Measurements from ENCODE around the gene CRYBG3. TPM values are rescaled to one million over a fixed set of nuclear protein-coding genes. Genes with fewer than 3 reads are reported as not detected.

CRYBG3 gene
- total RNA-seq, 1 donor from 2014 or later, result 6.0 TPM

- H3K4me1 Mint-ChIP-seq (ENCODE audit: low read depth), result peaks cover 3% of the 10 kb centered on the region
- H3K27ac Mint-ChIP-seq, result no peak overlapping the region
- H3K4me3 Mint-ChIP-seq (ENCODE audit: low read depth), result no peak overlapping the region
- H3K36me3 Mint-ChIP-seq (ENCODE audit: insufficient read depth), result no peaks in the 10 kb centered on the region
- DNase-seq (ENCODE audit: low spot score, unreplicated experiment), result no peak
- H3K27me3 Mint-ChIP-seq, result no peaks in the 10 kb centered on the region
- H3K9me3 Mint-ChIP-seq (ENCODE audit: low read depth), result no peaks in the 10 kb centered on the region
- TF ChIP-seq CTCF (IDR thresholded peaks at IDR 0.05; ENCODE audit: unreplicated experiment), result no peak
These were observed 61.9 kb downstream of the CRYBG3 start for GRCh38 chr3:97883736-97884135.

DNA sequence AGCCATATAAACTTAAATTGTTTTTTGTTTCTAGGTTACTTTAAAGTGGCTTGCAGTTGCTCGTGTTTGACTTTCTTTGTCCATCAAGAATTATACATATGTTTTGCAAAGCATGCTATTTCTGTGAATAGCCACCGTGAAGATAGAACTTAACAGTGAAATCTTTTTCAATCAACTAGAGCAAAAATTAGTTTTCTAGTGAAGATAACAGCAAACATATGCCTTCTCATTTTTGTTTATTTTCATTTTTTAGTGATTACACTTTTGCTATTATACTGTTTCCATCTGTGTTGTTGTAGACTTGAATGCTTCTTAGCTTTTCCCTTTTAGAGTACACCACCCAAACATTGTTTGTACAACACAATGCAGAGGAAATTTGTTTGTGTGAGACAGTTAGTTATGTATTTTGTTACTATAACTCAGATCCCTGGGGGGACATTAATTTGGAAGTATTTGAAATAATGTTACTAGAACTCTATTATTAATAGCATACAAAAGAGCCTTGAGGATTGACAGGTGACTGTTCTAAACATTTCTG lies 62.8 kb downstream of the CRYBG3 start:
- Mint-ChIP-seq H3K9me3 (ENCODE audit: low read depth) (no peaks in the 10 kb centered on the region), H3K27me3 (no peaks in the 10 kb centered on the region), H3K4me3 (ENCODE audit: low read depth) (no peak overlapping the region), H3K27ac (no peak overlapping the region), H3K4me1 (ENCODE audit: low read depth) (peaks cover 3% of the 10 kb centered on the region), H3K36me3 (ENCODE audit: insufficient read depth) (no peaks in the 10 kb centered on the region)
- DNase-seq (ENCODE audit: low spot score, unreplicated experiment), result no peak
- TF ChIP-seq CTCF (IDR thresholded peaks at IDR 0.05; ENCODE audit: unreplicated experiment), result no peak

- Mint-ChIP-seq H3K4me1 (ENCODE audit: low read depth) (peaks cover 3% of the 10 kb centered on the region), H3K4me3 (ENCODE audit: low read depth) (no peak overlapping the region), H3K27ac (no peak overlapping the region), H3K9me3 (ENCODE audit: low read depth) (no peaks in the 10 kb centered on the region), H3K36me3 (ENCODE audit: insufficient read depth) (no peaks in the 10 kb centered on the region), H3K27me3 (no peaks in the 10 kb centered on the region)
- TF ChIP-seq CTCF (IDR thresholded peaks at IDR 0.05; ENCODE audit: unreplicated experiment), result no peak
- DNase-seq (ENCODE audit: low spot score, unreplicated experiment), result no peak
These were observed 64.4 kb downstream of the CRYBG3 start for GRCh38 chr3:97885931-97886824.

- Mint-ChIP-seq H3K36me3 (ENCODE audit: insufficient read depth) (no peaks in the 10 kb centered on the region), H3K4me1 (ENCODE audit: low read depth) (no peaks in the 10 kb centered on the region), H3K4me3 (ENCODE audit: low read depth) (no peak overlapping the region), H3K9me3 (ENCODE audit: low read depth) (no peaks in the 10 kb centered on the region), H3K27me3 (no peaks in the 10 kb centered on the region), H3K27ac (no peak overlapping the region)
- no peak for TF ChIP-seq CTCF (IDR thresholded peaks at IDR 0.05; ENCODE audit: unreplicated experiment)
- DNase-seq (ENCODE audit: low spot score, unreplicated experiment), result no peak
These were observed 68.0 kb downstream of the CRYBG3 start for GRCh38 chr3:97889814-97890213.

GRCh38 chr3:97892852-97893251 lies 71.0 kb downstream of the CRYBG3 start:
- Mint-ChIP-seq H3K27me3 (no peaks in the 10 kb centered on the region), H3K4me3 (ENCODE audit: low read depth) (no peak overlapping the region), H3K27ac (no peak overlapping the region), H3K9me3 (ENCODE audit: low read depth) (no peaks in the 10 kb centered on the region), H3K4me1 (ENCODE audit: low read depth) (no peaks in the 10 kb centered on the region), H3K36me3 (ENCODE audit: insufficient read depth) (peaks cover 3% of the 10 kb centered on the region)
- no peak for DNase-seq (ENCODE audit: low spot score, unreplicated experiment)
- no peak for TF ChIP-seq CTCF (IDR thresholded peaks at IDR 0.05; ENCODE audit: unreplicated experiment)
